Measurements from ENCODE around the gene WIPI1.
A peak's percentile ranks its signal among the peaks of the same experiment; 100 is the strongest.

The WIPI1 gene

GRCh38 chr17:68446626-68447041 lies 10.7 kb downstream of the WIPI1 start:
- no peak for TF ChIP-seq CTCF (IDR thresholded peaks at IDR 0.05; ENCODE audit: low read length, missing control alignments)
- DNase-seq (ENCODE audit: low read depth), result no peak
- no peak overlapping the region for H3K4me3 ChIP-seq (replicated peaks; ENCODE audit: low read depth, low read length)

- no peak overlapping the region for H3K4me3 ChIP-seq (replicated peaks; ENCODE audit: low read depth, low read length)
- DNase-seq (ENCODE audit: low read depth), result no peak
- TF ChIP-seq CTCF (IDR thresholded peaks at IDR 0.05; ENCODE audit: low read length, missing control alignments), result no peak
These were observed 11.6 kb downstream of the WIPI1 start for GRCh38 chr17:68445671-68446070.

- no peak for DNase-seq (ENCODE audit: low read depth)
- no peak for TF ChIP-seq CTCF (IDR thresholded peaks at IDR 0.05; ENCODE audit: low read length, missing control alignments)
- no peak overlapping the region for H3K4me3 ChIP-seq (replicated peaks; ENCODE audit: low read depth, low read length)
These were observed 13.3 kb downstream of the WIPI1 start for GRCh38 chr17:68443972-68444464.

- DNase-seq (ENCODE audit: low read depth), result peak; percentile 66
- H3K4me3 ChIP-seq (replicated peaks; ENCODE audit: low read depth, low read length), result no peak overlapping the region
- TF ChIP-seq CTCF (IDR thresholded peaks at IDR 0.05; ENCODE audit: low read length, missing control alignments), result no peak
These were observed 16.1 kb downstream of the WIPI1 start for GRCh38 chr17:68441070-68441770.

- TF ChIP-seq CTCF (IDR thresholded peaks at IDR 0.05; ENCODE audit: low read length, missing control alignments), result no peak
- DNase-seq (ENCODE audit: low read depth), result no peak
- H3K4me3 ChIP-seq (replicated peaks; ENCODE audit: low read depth, low read length), result no peak overlapping the region
These were observed 16.8 kb downstream of the WIPI1 start for GRCh38 chr17:68440526-68440925.

GRCh38 chr17:68439656-68440290 lies 17.5 kb downstream of the WIPI1 start:
- DNase-seq (ENCODE audit: low read depth), result no peak
- no peak for TF ChIP-seq CTCF (IDR thresholded peaks at IDR 0.05; ENCODE audit: low read length, missing control alignments)
- no peak overlapping the region for H3K4me3 ChIP-seq (replicated peaks; ENCODE audit: low read depth, low read length)

All from fibroblast of pulmonary artery (primary cell).